C4-2B (cell line): ENCODE results near the gene SLIT3.

ENCODE experiments used
- CTCF ChIP-seq: fragments of 450-650 bp; conservative IDR thresholded peaks from 2 replicates; pipeline ENCODE4 v1.5.1; 2017; ENCODE audit warnings: mild to moderate bottlenecking
- ZFX ChIP-seq: fragments of 450-650 bp; IDR thresholded peaks from 2 replicates; pipeline ENCODE4 v1.6.1; 2017

- no peak for TF ChIP-seq CTCF
- TF ChIP-seq ZFX, result no peak
Measured at GRCh38 chr5:168879331-168879730, 421.6 kb downstream of the SLIT3 start.
